Astrocyte (in vitro differentiated cells and primary cell): ENCODE data around the gene P3H2. TPM values are rescaled to one million over a fixed set of nuclear protein-coding genes. Genes with fewer than 3 reads are reported as not detected.

ENCODE experiments used
- DNase-seq: peaks from one replicate; pipeline ENCODE4 v3.0.0-alpha.2; 2010; ENCODE audit warnings: low read depth
- FAIRE-seq: peaks from 2 replicates; lab custom pipeline; 2011; peaks lifted over from hg19 to GRCh38; lab: Jason Lieb, UNC
- H2AFZ ChIP-seq: 2 replicates; pipeline ENCODE4 v1.6.0; 2012; ENCODE audit warnings: low read depth, low read length, inconsistent platforms
- H3K27ac ChIP-seq: 2 replicates; pipeline ENCODE4 v1.5.1; 2011; ENCODE audit warnings: low read depth, low read length, inconsistent platforms
- H3K27me3 ChIP-seq: 2 replicates; pipeline ENCODE4 v1.6.0; 2011; ENCODE audit warnings: low read length, inconsistent platforms; ENCODE audit not compliant: insufficient read depth
- H3K36me3 ChIP-seq: 2 replicates; pipeline ENCODE4 v1.5.1; 2011; ENCODE audit warnings: low read length, inconsistent platforms; ENCODE audit not compliant: insufficient read depth
- H3K4me1 ChIP-seq: 2 replicates; pipeline ENCODE4 v1.5.1; 2011; ENCODE audit warnings: low read length, inconsistent platforms; ENCODE audit not compliant: insufficient read depth
- H3K4me2 ChIP-seq: 2 replicates; pipeline ENCODE4 v1.6.0; 2012; ENCODE audit warnings: low read length, inconsistent platforms
- H3K4me3 ChIP-seq: 2 replicates; pipeline ENCODE4 v1.5.1; 2011; ENCODE audit warnings: low read depth, mild to moderate bottlenecking, low read length, inconsistent platforms; ENCODE audit not compliant: insufficient read depth
- H3K79me2 ChIP-seq: 2 replicates; pipeline ENCODE4 v1.6.0; 2012; ENCODE audit warnings: mild to moderate bottlenecking, low read length, inconsistent platforms; ENCODE audit not compliant: insufficient read depth
- H3K9ac ChIP-seq: 2 replicates; pipeline ENCODE4 v1.6.0; 2012; ENCODE audit warnings: mild to moderate bottlenecking, low read length, inconsistent platforms
- H3K9me3 ChIP-seq: 2 replicates; pipeline ENCODE4 v1.5.1; 2012; ENCODE audit warnings: low read depth, mild to moderate bottlenecking, low read length, inconsistent platforms; ENCODE audit not compliant: insufficient read depth
- H4K20me1 ChIP-seq: 2 replicates; pipeline ENCODE4 v1.6.0; 2012; ENCODE audit warnings: low read length, inconsistent platforms; ENCODE audit not compliant: insufficient read depth
- H3K27ac Mint-ChIP-seq: one replicate; pipeline ENCODE4 v1.8.0; 2021; ENCODE audit warnings: mild to moderate bottlenecking, mixed read lengths; ENCODE audit not compliant: unreplicated experiment
- H3K27me3 Mint-ChIP-seq: one replicate; pipeline ENCODE4 v1.8.0; 2021; ENCODE audit warnings: low read depth, mixed read lengths; ENCODE audit not compliant: unreplicated experiment
- H3K36me3 Mint-ChIP-seq: one replicate; pipeline ENCODE4 v1.8.0; 2021; ENCODE audit warnings: low read depth, mixed read lengths; ENCODE audit not compliant: unreplicated experiment
- H3K4me1 Mint-ChIP-seq: one replicate; pipeline ENCODE4 v1.8.0; 2021; ENCODE audit warnings: low read depth, mixed read lengths; ENCODE audit not compliant: unreplicated experiment
- H3K4me3 Mint-ChIP-seq: one replicate; pipeline ENCODE4 v1.8.0; 2021; ENCODE audit warnings: mild to moderate bottlenecking, moderate library complexity, mixed read lengths; ENCODE audit not compliant: unreplicated experiment
- H3K9me3 Mint-ChIP-seq: one replicate; pipeline ENCODE4 v1.8.0; 2021; ENCODE audit warnings: mild to moderate bottlenecking, mixed read lengths; ENCODE audit not compliant: unreplicated experiment
- CTCF ChIP-seq: IDR thresholded peaks from 2 replicates; pipeline ENCODE4 v1.5.1; 2011; ENCODE audit warnings: low read depth, mild to moderate bottlenecking, inconsistent platforms, low read length, moderate library complexity; ENCODE audit not compliant: insufficient read depth
- EZH2 ChIP-seq: IDR thresholded peaks from 2 replicates; pipeline ENCODE4 v1.6.1; 2012; ENCODE audit warnings: mild to moderate bottlenecking, low read length, inconsistent platforms; ENCODE audit not compliant: insufficient read depth
- total RNA-seq: library from RNA; stranded (reverse); gene quantifications from 2 replicates; pipeline ENCODE4 v1.2.1, GENCODE V29; 2021

Gene P3H2
- total RNA-seq, 1 donor from 2014 or later = 57.7 TPM

- FAIRE-seq = no peak
- Mint-ChIP-seq H3K4me1 (peaks cover 40% of the 10 kb centered on the region), H3K36me3 (peaks cover 7% of the 10 kb centered on the region), H3K9me3 (no peaks in the 10 kb centered on the region), H3K27me3 (no peaks in the 10 kb centered on the region), H3K27ac (peak overlapping the region; percentile 79), H3K4me3 (peak overlapping the region; percentile 92)
- no peaks in the 10 kb centered on the region for H3K9me3 ChIP-seq
- H3K27ac ChIP-seq = no peak overlapping the region
- peak; percentile 74 for DNase-seq
- peaks cover 21% of the 10 kb centered on the region for H3K4me1 ChIP-seq
- no peak overlapping the region for H3K9ac ChIP-seq
- H3K4me2 ChIP-seq = peak overlapping the region; percentile 29
- no peaks in the 10 kb centered on the region for H3K36me3 ChIP-seq
- H3K27me3 ChIP-seq = no peaks in the 10 kb centered on the region
- no peak overlapping the region for H2AFZ ChIP-seq
- H4K20me1 ChIP-seq = no peaks in the 10 kb centered on the region
- TF ChIP-seq EZH2 = no peak
- no peak for TF ChIP-seq CTCF
- no peak overlapping the region for H3K4me3 ChIP-seq
- H3K79me2 ChIP-seq = peaks cover 3% of the 10 kb centered on the region
Measured at GRCh38 chr3:190116551-190117067, 4.1 kb downstream of the P3H2 start.

- Histone ChIP-seq H3K4me3 (no peak overlapping the region), H3K27me3 (no peaks in the 10 kb centered on the region), H2AFZ (no peak overlapping the region), H4K20me1 (no peaks in the 10 kb centered on the region), H3K27ac (no peak overlapping the region), H3K79me2 (no peaks in the 10 kb centered on the region), H3K4me2 (no peak overlapping the region), H3K9ac (no peak overlapping the region), H3K9me3 (no peaks in the 10 kb centered on the region), H3K36me3 (no peaks in the 10 kb centered on the region), H3K4me1 (peaks cover 5% of the 10 kb centered on the region)
- Mint-ChIP-seq H3K4me3 (no peak overlapping the region), H3K9me3 (no peaks in the 10 kb centered on the region), H3K36me3 (peaks cover 6% of the 10 kb centered on the region), H3K27me3 (no peaks in the 10 kb centered on the region), H3K4me1 (peaks cover 19% of the 10 kb centered on the region), H3K27ac (no peak overlapping the region)
- FAIRE-seq (no peak), DNase-seq (no peak)
- no peak for TF ChIP-seq CTCF
- no peak for TF ChIP-seq EZH2
Measured at GRCh38 chr3:190110826-190111225, 9.9 kb downstream of the P3H2 start.

- H3K9me3 ChIP-seq = no peaks in the 10 kb centered on the region
- H3K36me3 Mint-ChIP-seq = peaks cover 4% of the 10 kb centered on the region
- H3K27ac ChIP-seq = no peak overlapping the region
- no peak overlapping the region for H2AFZ ChIP-seq
- no peaks in the 10 kb centered on the region for H3K36me3 ChIP-seq
- H3K4me1 Mint-ChIP-seq = peaks cover 13% of the 10 kb centered on the region
- no peak overlapping the region for H3K4me3 ChIP-seq
- no peaks in the 10 kb centered on the region for H3K79me2 ChIP-seq
- no peak overlapping the region for H3K4me3 Mint-ChIP-seq
- no peak overlapping the region for H3K4me2 ChIP-seq
- H3K9ac ChIP-seq = no peak overlapping the region
- no peak for FAIRE-seq
- no peaks in the 10 kb centered on the region for H3K9me3 Mint-ChIP-seq
- H3K27me3 Mint-ChIP-seq = no peaks in the 10 kb centered on the region
- no peaks in the 10 kb centered on the region for H4K20me1 ChIP-seq
- no peaks in the 10 kb centered on the region for H3K27me3 ChIP-seq
- H3K27ac Mint-ChIP-seq = no peak overlapping the region
- DNase-seq = no peak
- peaks cover 5% of the 10 kb centered on the region for H3K4me1 ChIP-seq
- TF ChIP-seq CTCF (no peak), EZH2 (no peak)
Measured at GRCh38 chr3:190109441-190109840, 11.3 kb downstream of the P3H2 start.
